Epithelial cell of esophagus (primary cell): Measurements from ENCODE around the gene NOS2.
"Not testable (repeated sequence)": the region's sequence is repeated elsewhere in the genome, so short reads cannot be mapped to it uniquely, and the experiment has no call there.

ENCODE experiments used
- DNase-seq: peaks from one replicate; pipeline ENCODE4 v3.0.0; 2010; ENCODE audit warnings: low read depth
- H3K4me3 ChIP-seq: 2 replicates; pipeline ENCODE4 v1.5.1; 2011; ENCODE audit warnings: mild to moderate bottlenecking, low read length, control low read depth
- CTCF ChIP-seq: IDR thresholded peaks from 2 replicates; pipeline ENCODE4 v1.5.1; 2011; ENCODE audit warnings: low read depth, mild to moderate bottlenecking, low read length, control low read depth, inconsistent platforms; ENCODE audit not compliant: insufficient read depth; ENCODE audit errors: missing control alignments

The NOS2 gene

DNA sequence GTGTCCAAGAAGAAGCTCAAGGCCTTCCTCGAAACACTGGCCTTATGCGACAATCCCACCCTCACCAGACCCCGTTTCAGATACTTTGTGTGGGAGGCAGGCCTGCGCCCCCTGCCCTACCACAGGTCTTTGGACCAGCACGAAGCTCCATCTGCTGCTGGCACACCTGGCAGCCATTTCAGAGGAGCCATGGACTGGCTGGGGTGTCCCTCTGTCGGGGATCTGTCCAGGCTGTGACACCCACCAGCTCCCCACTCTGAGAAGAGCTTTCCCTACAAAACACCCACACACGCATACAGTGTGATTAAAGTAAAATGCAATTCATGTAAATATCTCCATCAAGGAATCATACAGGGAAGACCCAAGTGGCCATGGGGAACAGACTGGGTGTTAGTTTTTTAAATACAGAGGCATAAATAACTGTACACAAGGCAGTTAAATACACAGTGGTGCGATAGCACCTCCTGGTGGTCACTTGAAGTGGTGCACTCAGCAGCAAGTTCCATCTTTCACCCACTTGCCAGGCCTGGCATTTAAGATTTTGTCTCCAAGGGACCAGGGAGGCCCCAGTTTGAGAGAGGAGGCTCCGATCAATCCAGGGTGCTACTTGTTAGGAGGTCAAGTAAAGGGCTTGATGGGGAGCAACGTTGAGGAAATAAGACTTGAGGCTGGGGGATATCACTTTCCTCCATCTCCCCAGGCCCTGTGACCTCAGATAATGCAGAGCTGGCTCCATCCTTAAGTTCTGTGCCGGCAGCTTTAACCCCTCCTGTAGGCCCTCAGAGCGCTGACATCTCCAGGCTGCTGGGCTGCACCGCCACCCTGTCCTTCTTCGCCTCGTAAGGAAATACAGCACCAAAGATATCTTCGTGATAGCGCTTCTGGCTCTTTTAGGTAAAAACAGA, 43.6 kb downstream of the NOS2 start:
- DNase-seq: peak; percentile 57
- TF ChIP-seq CTCF: peak; percentile 81

DNA sequence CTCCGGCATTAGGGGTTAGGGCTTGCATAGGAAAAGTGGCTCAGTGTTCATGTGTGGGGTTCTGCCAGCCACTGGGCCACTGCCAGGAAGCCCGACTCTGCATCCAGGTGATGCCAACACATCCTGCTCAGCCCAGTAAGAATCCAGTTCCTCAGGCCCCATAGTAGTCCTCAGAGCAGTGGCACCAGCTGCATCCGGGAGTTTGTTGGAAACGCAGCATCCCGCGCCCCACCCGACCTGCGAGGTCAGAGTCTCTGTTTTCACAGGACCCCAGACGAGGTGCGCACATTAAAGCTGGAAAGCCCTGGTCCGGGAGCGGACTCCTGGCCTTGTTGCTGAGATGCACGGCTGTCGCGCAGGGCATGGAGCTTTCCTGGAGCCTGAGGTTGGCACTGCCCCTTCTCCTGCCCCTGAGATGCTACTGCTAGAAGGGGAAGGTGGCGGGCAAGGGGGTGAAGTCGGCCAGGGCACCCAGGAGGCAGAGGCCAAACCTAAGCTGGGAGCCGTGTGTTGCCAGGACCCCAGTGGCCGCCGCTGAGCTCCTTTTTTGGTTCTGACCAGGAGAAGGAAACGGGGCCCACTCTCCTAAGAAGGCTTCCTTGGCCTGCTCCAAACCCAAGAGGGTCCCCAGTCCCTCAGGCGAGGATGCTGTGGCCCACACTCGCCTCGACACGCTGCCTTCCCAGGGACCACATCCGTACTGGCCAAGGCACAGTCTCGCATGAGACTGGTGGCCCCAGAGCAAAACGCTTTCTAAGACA, 44.4 kb downstream of the NOS2 start:
- no peak for DNase-seq
- H3K4me3 ChIP-seq: no peak overlapping the region
- TF ChIP-seq CTCF: no peak

More for the DNA sequence above, 43.6 kb downstream of the NOS2 start:
- H3K4me3 ChIP-seq: no peak overlapping the region

DNA sequence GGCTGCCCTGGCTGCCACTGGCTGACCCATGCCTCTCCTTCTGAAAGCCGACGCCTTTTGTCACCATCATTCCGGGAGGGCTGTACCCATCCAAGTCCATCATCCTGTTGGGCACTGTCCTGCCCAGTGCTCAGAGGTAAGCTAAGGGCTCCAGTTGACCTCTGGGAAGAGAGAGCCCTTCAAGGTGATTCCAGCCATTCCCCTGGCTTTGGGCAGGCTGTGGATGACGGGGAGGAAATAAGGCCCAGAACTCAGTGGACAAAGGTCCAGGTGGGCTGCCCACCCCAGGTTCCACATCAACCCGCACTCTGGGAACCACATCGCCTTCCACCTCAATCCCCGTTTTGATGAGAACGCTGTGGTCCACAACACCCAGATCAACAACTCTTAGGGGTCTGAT, 45.8 kb downstream of the NOS2 start:
- H3K4me3 ChIP-seq: no peak overlapping the region
- no peak for DNase-seq
- no peak for TF ChIP-seq CTCF

- not testable (repeated sequence) for DNase-seq, H3K4me3 ChIP-seq
These were observed 46.6 kb downstream of the NOS2 start for GRCh38 chr17:27753726-27754125.

DNA sequence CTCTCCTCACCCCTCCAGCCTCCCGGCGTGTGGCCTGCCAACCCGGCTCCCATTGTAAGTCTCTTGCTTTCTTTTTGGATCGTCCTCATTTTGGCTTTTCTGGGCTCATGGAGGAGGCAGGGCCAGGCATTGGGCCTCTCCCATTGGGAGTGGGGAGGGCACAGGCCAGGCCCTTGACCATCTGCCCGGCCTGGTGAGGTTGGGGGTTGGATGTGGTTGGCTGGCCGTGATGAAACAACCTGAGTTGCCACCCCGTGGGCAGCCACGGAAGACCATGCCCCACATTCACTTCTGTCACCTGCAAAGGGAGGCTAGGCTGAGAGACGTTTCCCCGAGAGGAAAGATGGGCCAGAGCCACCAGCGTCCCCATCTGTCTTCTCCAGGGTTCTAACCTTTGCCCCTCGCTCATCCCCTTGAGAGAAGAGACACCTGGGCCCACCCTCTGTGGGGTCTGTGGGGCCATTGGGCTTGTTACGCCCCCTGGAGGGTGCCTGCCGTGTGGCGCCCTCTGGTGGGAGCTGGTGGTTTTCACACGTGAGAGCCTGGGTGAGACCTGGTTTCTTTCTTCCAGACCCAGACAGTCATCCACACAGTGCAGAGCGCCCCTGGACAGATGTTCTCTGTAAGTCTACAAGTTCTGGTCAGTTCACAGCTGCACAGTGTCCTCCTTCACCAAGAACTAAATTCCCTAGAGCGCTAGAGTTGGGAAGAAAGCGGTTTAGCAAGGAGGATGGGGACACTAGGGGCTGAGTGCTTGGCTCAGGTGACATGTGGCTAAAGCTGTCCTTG, 47.3 kb downstream of the NOS2 start:
- H3K4me3 ChIP-seq, DNase-seq: not testable (repeated sequence)

GRCh38 chr17:27751622-27752490, 48.5 kb downstream of the NOS2 start:
- H3K4me3 ChIP-seq: no peak overlapping the region

More at GRCh38 chr17:27751622-27752490, 48.5 kb downstream of the NOS2 start:
- peak; percentile 29 for DNase-seq
- TF ChIP-seq CTCF: no peak
